ENCODE measurements around the gene MACROD1.

DNA sequence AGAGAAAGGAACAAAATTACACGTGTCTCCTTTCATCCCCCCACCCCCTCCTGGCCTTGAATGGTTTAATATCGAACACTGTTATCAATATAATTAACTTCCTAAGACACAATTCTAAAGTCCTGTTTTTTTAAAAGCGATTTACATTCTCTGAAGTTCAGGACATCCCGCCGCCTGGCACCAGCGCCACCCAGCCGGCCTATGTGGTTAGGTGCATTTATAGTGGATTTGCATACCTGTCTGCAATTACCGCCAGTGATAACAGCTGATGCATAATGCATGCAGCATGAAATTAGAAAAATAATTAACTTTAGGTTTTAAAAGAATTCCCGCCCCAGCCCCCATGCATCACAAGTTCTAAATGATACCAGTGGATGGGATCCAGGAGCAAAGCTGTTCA is 58.6 kb downstream of the MACROD1 start:
- no peak for TF ChIP-seq POLR2A (IDR thresholded peaks at IDR 0.05)
- TF ChIP-seq, protein P1, sequence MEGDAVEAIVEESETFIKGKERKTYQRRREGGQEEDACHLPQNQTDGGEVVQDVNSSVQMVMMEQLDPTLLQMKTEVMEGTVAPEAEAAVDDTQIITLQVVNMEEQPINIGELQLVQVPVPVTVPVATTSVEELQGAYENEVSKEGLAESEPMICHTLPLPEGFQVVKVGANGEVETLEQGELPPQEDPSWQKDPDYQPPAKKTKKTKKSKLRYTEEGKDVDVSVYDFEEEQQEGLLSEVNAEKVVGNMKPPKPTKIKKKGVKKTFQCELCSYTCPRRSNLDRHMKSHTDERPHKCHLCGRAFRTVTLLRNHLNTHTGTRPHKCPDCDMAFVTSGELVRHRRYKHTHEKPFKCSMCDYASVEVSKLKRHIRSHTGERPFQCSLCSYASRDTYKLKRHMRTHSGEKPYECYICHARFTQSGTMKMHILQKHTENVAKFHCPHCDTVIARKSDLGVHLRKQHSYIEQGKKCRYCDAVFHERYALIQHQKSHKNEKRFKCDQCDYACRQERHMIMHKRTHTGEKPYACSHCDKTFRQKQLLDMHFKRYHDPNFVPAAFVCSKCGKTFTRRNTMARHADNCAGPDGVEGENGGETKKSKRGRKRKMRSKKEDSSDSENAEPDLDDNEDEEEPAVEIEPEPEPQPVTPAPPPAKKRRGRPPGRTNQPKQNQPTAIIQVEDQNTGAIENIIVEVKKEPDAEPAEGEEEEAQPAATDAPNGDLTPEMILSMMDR (IDR thresholded peaks at IDR 0.05): no peak
